Measurements from ENCODE around the gene ACYP2.
"Not testable (repeated sequence)": the region's sequence is repeated elsewhere in the genome, so short reads cannot be mapped to it uniquely, and the experiment has no call there.

ACYP2 gene

GRCh38 chr2:54290356-54291025 lies 175.1 kb downstream of the ACYP2 start:
- no peak overlapping the region for H3K27ac ChIP-seq (ENCODE audit: low read depth, low read length)
- no peak overlapping the region for H2AFZ ChIP-seq (ENCODE audit: low read depth, low read length, severe bottlenecking)
- H4K20me1 ChIP-seq (ENCODE audit: low read depth, low read length), result no peaks in the 10 kb centered on the region
- TF ChIP-seq CTCF (IDR thresholded peaks at IDR 0.05; ENCODE audit: insufficient read depth, low read length, poor library complexity, severe bottlenecking) (no peak), EZH2phosphoT487 (conservative IDR thresholded peaks at IDR 0.05; ENCODE audit: low read length) (no peak)
- no peaks in the 10 kb centered on the region for H3K79me2 ChIP-seq (ENCODE audit: insufficient read depth, low read length)
- no peaks in the 10 kb centered on the region for H3K36me3 ChIP-seq (ENCODE audit: low read length)
- no peak overlapping the region for H3K9ac ChIP-seq (ENCODE audit: low read length)
- no peak overlapping the region for H3K4me3 ChIP-seq (ENCODE audit: insufficient read depth, low read length, poor library complexity, severe bottlenecking)
- H3K9me3 ChIP-seq (ENCODE audit: insufficient read depth, low read length), result no peaks in the 10 kb centered on the region
- no peaks in the 10 kb centered on the region for H3F3A ChIP-seq (ENCODE audit: insufficient read depth)
- no peaks in the 10 kb centered on the region for H3K9me2 ChIP-seq (replicated peaks; ENCODE audit: insufficient read depth, low read length)
- no peak overlapping the region for H3K4me2 ChIP-seq (ENCODE audit: low read depth, low read length, poor library complexity, severe bottlenecking)
- no peaks in the 10 kb centered on the region for H3K27me3 ChIP-seq (ENCODE audit: low read length)

- not testable (repeated sequence) for H3K36me3 ChIP-seq (ENCODE audit: low read length); H3K27ac ChIP-seq (ENCODE audit: low read depth, low read length); H3K4me2 ChIP-seq (ENCODE audit: low read depth, low read length, poor library complexity, severe bottlenecking); H3K27me3 ChIP-seq (ENCODE audit: low read length); H2AFZ ChIP-seq (ENCODE audit: low read depth, low read length, severe bottlenecking); H4K20me1 ChIP-seq (ENCODE audit: low read depth, low read length); H3K9me3 ChIP-seq (ENCODE audit: insufficient read depth, low read length); H3F3A ChIP-seq (ENCODE audit: insufficient read depth); H3K79me2 ChIP-seq (ENCODE audit: insufficient read depth, low read length); H3K4me3 ChIP-seq (ENCODE audit: insufficient read depth, low read length, poor library complexity, severe bottlenecking); H3K9ac ChIP-seq (ENCODE audit: low read length); H3K9me2 ChIP-seq (replicated peaks; ENCODE audit: insufficient read depth, low read length)
Measured at GRCh38 chr2:54294665-54295064, 179.2 kb downstream of the ACYP2 start.

GRCh38 chr2:54295911-54296310 lies 180.5 kb downstream of the ACYP2 start:
- Histone ChIP-seq H2AFZ (ENCODE audit: low read depth, low read length, severe bottlenecking) (no peak overlapping the region), H3K27ac (ENCODE audit: low read depth, low read length) (no peak overlapping the region), H3K4me2 (ENCODE audit: low read depth, low read length, poor library complexity, severe bottlenecking) (no peak overlapping the region), H3K79me2 (ENCODE audit: insufficient read depth, low read length) (no peaks in the 10 kb centered on the region), H3F3A (ENCODE audit: insufficient read depth) (no peaks in the 10 kb centered on the region), H3K27me3 (ENCODE audit: low read length) (no peaks in the 10 kb centered on the region), H3K9ac (ENCODE audit: low read length) (no peak overlapping the region), H3K36me3 (ENCODE audit: low read length) (no peaks in the 10 kb centered on the region), H4K20me1 (ENCODE audit: low read depth, low read length) (no peaks in the 10 kb centered on the region), H3K4me3 (ENCODE audit: insufficient read depth, low read length, poor library complexity, severe bottlenecking) (no peak overlapping the region), H3K9me2 (replicated peaks; ENCODE audit: insufficient read depth, low read length) (no peaks in the 10 kb centered on the region), H3K9me3 (ENCODE audit: insufficient read depth, low read length) (no peaks in the 10 kb centered on the region)
- no peak for TF ChIP-seq CTCF (IDR thresholded peaks at IDR 0.05; ENCODE audit: insufficient read depth, low read length, poor library complexity, severe bottlenecking)

- Histone ChIP-seq H3K4me2 (ENCODE audit: low read depth, low read length, poor library complexity, severe bottlenecking) (no peak overlapping the region), H3K4me3 (ENCODE audit: insufficient read depth, low read length, poor library complexity, severe bottlenecking) (no peak overlapping the region), H3K27me3 (ENCODE audit: low read length) (no peaks in the 10 kb centered on the region), H3K9me2 (replicated peaks; ENCODE audit: insufficient read depth, low read length) (0 out of 2 replicates have a peak, but pooled peaks cover 4% of the 10 kb centered on the region), H3K9ac (ENCODE audit: low read length) (no peak overlapping the region), H3F3A (ENCODE audit: insufficient read depth) (no peaks in the 10 kb centered on the region), H3K9me3 (ENCODE audit: insufficient read depth, low read length) (no peaks in the 10 kb centered on the region), H4K20me1 (ENCODE audit: low read depth, low read length) (no peaks in the 10 kb centered on the region), H3K36me3 (ENCODE audit: low read length) (no peaks in the 10 kb centered on the region), H2AFZ (ENCODE audit: low read depth, low read length, severe bottlenecking) (no peak overlapping the region), H3K79me2 (ENCODE audit: insufficient read depth, low read length) (no peaks in the 10 kb centered on the region), H3K27ac (ENCODE audit: low read depth, low read length) (no peak overlapping the region)
- no peak for TF ChIP-seq EZH2phosphoT487 (conservative IDR thresholded peaks at IDR 0.05; ENCODE audit: low read length)
- no peak for TF ChIP-seq CTCF (IDR thresholded peaks at IDR 0.05; ENCODE audit: insufficient read depth, low read length, poor library complexity, severe bottlenecking)
Measured at GRCh38 chr2:54298514-54298913, 183.1 kb downstream of the ACYP2 start.
